Lower lobe of right lung (tissue), 2 donors: ENCODE data around the gene ZNF536. TPM values are rescaled to one million over a fixed set of nuclear protein-coding genes. Genes with fewer than 3 reads are reported as not detected.
A peak's percentile ranks its signal among the peaks of the same experiment; 100 is the strongest.
"Not testable (repeated sequence)": the region's sequence is repeated elsewhere in the genome, so short reads cannot be mapped to it uniquely, and the experiment has no call there.

Source experiments
- ATAC-seq, 2 donors: fragments of 200-7000 bp; cut with Tn5 transposase; one replicate each; pipeline ENCODE4 v1.9.1; 2020 to 2022; ENCODE audit warnings: mild to moderate bottlenecking in 2 of 2, moderate library complexity in 2 of 2
- DNase-seq: peaks from one replicate; pipeline ENCODE4 v3.0.0-alpha.2; 2020
- H3K27ac ChIP-seq: fragments of 200-600 bp; one replicate; pipeline ENCODE4 v1.8.0; 2022
- H3K27me3 ChIP-seq: fragments of 200-600 bp; one replicate; pipeline ENCODE4 v1.8.0; 2022; ENCODE audit warnings: low read depth
- H3K36me3 ChIP-seq: fragments of 200-600 bp; one replicate; pipeline ENCODE4 v1.8.0; 2022; ENCODE audit warnings: mild to moderate bottlenecking
- H3K4me1 ChIP-seq: fragments of 200-600 bp; one replicate; pipeline ENCODE4 v1.8.0; 2022
- H3K4me3 ChIP-seq: fragments of 200-600 bp; one replicate; pipeline ENCODE4 v1.8.0; 2022; ENCODE audit warnings: mild to moderate bottlenecking
- H3K9me3 ChIP-seq: fragments of 200-600 bp; one replicate; pipeline ENCODE4 v1.8.0; 2022
- intact Hi-C: fragments of 100-400 bp; cut with DNase I; formaldehyde crosslinking; loops from one replicate; pipeline ENCODE4 v1.11.0; 2022
- total RNA-seq: library from RNA; stranded (reverse); fragmentation: NEBNext Ultra II Directional; extraction: Animal tissue kit (Norgen Biotek cat#: 25700); gene quantifications from one replicate; pipeline ENCODE4 v1.2.1, GENCODE V29; 2021
- TF ChIP-seq, protein P1 (sequence below): fragments of 200-600 bp; IDR thresholded peaks from one replicate; pipeline ENCODE4 v1.8.0; 2022; ENCODE audit warnings: antibody characterized with exemption, mild to moderate bottlenecking
- donor health status: DM: no; HTN: yes; CAD: no; lungs with severe emphysema.

Gene ZNF536
- total RNA-seq, 1 donor from 2014 or later = 0.12 TPM

DNA sequence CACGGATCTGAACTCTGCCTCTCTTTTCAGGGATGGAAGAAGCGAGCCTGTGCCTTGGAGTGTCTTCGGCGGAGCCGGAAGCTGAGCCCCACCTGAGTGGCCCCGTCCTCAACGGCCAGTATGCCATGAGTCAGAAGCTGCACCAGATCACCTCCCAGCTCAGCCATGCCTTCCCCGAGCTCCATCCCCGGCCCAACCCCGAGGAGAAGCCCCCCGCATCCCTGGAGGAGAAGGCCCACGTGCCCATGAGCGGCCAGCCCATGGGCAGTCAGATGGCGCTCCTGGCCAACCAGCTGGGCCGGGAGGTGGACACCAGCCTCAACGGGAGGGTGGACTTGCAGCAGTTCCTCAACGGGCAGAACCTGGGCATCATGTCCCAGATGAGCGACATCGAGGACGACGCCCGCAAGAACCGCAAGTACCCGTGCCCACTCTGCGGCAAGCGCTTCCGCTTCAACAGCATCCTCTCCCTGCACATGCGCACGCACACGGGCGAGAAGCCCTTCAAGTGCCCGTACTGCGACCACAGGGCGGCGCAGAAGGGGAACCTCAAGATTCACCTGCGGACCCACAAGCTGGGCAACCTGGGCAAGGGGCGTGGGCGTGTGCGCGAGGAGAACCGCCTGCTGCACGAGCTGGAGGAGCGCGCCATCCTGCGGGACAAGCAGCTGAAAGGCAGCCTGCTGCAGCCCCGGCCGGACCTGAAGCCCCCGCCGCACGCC lies 71.5 kb downstream of the ZNF536 start:
- H3K36me3 ChIP-seq = no peaks in the 10 kb centered on the region
- H3K27ac ChIP-seq = no peak overlapping the region
- TF ChIP-seq, protein P1, sequence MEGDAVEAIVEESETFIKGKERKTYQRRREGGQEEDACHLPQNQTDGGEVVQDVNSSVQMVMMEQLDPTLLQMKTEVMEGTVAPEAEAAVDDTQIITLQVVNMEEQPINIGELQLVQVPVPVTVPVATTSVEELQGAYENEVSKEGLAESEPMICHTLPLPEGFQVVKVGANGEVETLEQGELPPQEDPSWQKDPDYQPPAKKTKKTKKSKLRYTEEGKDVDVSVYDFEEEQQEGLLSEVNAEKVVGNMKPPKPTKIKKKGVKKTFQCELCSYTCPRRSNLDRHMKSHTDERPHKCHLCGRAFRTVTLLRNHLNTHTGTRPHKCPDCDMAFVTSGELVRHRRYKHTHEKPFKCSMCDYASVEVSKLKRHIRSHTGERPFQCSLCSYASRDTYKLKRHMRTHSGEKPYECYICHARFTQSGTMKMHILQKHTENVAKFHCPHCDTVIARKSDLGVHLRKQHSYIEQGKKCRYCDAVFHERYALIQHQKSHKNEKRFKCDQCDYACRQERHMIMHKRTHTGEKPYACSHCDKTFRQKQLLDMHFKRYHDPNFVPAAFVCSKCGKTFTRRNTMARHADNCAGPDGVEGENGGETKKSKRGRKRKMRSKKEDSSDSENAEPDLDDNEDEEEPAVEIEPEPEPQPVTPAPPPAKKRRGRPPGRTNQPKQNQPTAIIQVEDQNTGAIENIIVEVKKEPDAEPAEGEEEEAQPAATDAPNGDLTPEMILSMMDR = no peak
- H3K4me3 ChIP-seq = no peak overlapping the region
- H3K9me3 ChIP-seq = no peaks in the 10 kb centered on the region
- H3K4me1 ChIP-seq = no peaks in the 10 kb centered on the region
- ATAC-seq (no peak), DNase-seq (no peak)
- no peaks in the 10 kb centered on the region for H3K27me3 ChIP-seq
- intact Hi-C loops = no loop called here

DNA sequence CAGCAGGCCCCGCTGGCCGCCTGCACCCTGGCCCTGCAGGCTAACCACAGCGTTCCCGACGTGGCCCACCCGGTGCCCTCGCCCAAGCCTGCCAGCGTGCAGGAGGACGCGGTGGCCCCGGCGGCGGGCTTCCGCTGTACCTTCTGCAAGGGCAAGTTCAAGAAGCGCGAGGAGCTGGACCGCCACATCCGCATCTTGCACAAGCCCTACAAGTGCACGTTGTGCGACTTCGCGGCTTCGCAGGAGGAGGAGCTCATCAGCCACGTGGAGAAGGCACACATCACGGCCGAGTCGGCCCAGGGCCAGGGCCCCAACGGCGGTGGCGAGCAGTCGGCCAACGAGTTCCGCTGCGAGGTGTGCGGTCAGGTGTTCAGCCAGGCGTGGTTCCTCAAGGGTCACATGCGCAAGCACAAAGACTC lies 72.1 kb downstream of the ZNF536 start:
- Histone ChIP-seq H3K4me1 (no peaks in the 10 kb centered on the region), H3K9me3 (no peaks in the 10 kb centered on the region), H3K36me3 (no peaks in the 10 kb centered on the region), H3K4me3 (no peak overlapping the region), H3K27me3 (no peaks in the 10 kb centered on the region), H3K27ac (no peak overlapping the region)
- TF ChIP-seq, protein P1 = no peak
- DNase-seq (no peak), ATAC-seq (no peak)
- intact Hi-C loops = no loop called here

- TF ChIP-seq, protein P1 = no peak
- H3K27ac ChIP-seq = no peak overlapping the region
- ATAC-seq (no peak), DNase-seq (no peak)
- intact Hi-C loops = no loop called here
- H3K9me3 ChIP-seq = no peaks in the 10 kb centered on the region
- H3K4me3 ChIP-seq = no peak overlapping the region
- H3K36me3 ChIP-seq = no peaks in the 10 kb centered on the region
- H3K4me1 ChIP-seq = no peaks in the 10 kb centered on the region
- H3K27me3 ChIP-seq = no peaks in the 10 kb centered on the region
These were observed 72.6 kb downstream of the ZNF536 start for GRCh38 chr19:30444686-30445232.

DNA sequence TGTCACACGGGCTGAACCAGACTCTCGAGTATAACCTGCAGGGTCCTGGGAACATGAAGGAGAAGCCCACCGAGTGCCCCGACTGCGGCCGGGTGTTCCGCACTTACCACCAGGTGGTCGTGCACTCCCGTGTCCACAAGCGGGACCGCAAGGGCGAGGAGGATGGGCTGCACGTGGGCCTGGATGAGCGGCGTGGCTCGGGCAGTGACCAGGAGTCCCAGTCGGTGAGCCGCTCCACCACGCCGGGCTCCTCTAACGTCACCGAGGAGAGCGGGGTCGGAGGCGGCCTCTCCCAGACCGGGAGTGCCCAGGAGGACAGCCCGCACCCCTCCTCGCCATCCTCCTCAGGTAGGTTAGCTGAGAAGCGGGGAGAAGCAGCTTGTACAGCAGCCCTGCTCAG lies 73.2 kb downstream of the ZNF536 start:
- Histone ChIP-seq H3K36me3 (no peaks in the 10 kb centered on the region), H3K4me1 (no peaks in the 10 kb centered on the region), H3K27me3 (no peaks in the 10 kb centered on the region), H3K9me3 (no peaks in the 10 kb centered on the region), H3K27ac (no peak overlapping the region), H3K4me3 (no peak overlapping the region)
- TF ChIP-seq, protein P1 = no peak
- intact Hi-C loops = no loop called here
- peak in 1 of 2 donors; percentile 21 for ATAC-seq
- DNase-seq = no peak

DNA sequence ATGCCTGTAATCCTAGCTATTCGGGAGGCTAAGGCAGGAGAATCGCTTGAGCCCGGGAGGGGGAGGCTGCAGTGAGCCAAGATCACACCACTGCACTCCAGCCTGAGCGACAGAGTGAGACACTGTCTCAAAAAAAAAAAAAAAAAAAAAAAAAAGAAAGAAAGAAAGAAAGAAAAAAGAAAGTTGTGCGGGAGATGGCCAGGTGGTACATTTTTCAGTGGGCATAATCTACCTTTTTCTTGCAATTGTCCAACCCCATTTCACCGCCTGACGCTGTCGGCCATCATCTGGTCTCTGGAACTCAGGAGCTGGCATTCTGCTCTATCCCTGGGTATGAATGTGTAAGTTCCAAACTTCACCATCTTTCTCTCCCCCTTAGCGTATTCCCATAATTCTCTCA lies 73.9 kb downstream of the ZNF536 start:
- ATAC-seq, H3K27me3 ChIP-seq, DNase-seq, H3K36me3 ChIP-seq, H3K4me3 ChIP-seq, intact Hi-C loops, H3K4me1 ChIP-seq, H3K27ac ChIP-seq, H3K9me3 ChIP-seq: not testable (repeated sequence)

DNA sequence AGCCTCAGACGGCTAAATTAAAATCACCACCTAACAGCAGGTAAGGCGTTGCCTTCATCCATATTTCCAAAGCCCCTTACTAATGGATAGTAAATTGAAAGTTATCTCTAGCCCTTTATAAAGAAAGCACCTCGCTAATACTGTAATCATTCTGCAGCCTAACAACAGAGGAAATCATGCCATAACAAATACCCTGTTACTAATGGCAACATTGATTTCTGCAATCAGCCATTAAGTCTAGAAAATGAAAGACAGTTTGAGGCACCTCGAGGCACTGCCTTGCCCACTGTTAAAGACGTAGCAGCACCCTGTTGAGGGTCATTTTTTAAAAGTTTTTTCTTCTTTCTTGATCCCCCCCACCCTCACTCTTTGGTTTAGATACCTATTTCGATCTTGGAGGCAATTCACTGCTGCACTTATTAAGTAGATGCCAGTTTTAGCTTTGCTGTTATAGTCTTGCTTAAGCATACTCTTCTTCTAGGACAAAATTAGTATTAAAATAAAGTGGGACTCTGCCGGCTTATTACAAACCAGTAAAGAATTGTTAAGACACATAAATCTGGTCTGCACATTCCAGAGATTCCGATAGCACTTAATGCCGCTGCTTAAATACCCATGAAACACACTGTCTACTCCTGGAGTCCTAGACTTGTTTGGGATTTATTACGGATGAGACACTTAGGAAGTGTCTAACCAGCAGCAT lies 74.8 kb downstream of the ZNF536 start:
- no peaks in the 10 kb centered on the region for H3K36me3 ChIP-seq
- no peaks in the 10 kb centered on the region for H3K4me1 ChIP-seq
- no peak overlapping the region for H3K4me3 ChIP-seq
- H3K27me3 ChIP-seq = peaks cover 3% of the 10 kb centered on the region
- no peak overlapping the region for H3K27ac ChIP-seq
- H3K9me3 ChIP-seq = no peaks in the 10 kb centered on the region
- no peak for DNase-seq
- TF ChIP-seq, protein P1 = no peak
- no peak for ATAC-seq
- intact Hi-C loops = no loop called here
